Heart left ventricle (tissue), 13 donors: ENCODE measurements around the gene NIP7.

Source experiments
- POLR2A ChIP-seq, 2 donors: fragments of 450-650 bp; IDR thresholded peaks; one replicate each; pipeline ENCODE4 v1.6.1; 2017; ENCODE audit warnings: antibody characterized with exemption in 2 of 2, mild to moderate bottlenecking in 2 of 2, moderate library complexity in 2 of 2
- TF ChIP-seq, protein P1 (sequence below), 12 donors: fragments of 200-600 bp; sonication (generic) in 4 of 12; IDR thresholded peaks; one replicate each; pipeline versions ENCODE4 v1.5.0 to v1.8.0; 2018 to 2022; ENCODE audit warnings: antibody characterized with exemption in 12 of 12, mild to moderate bottlenecking in 5 of 12
- donor health status: ischemic (EF 13 %, LVEDD 7.1; RV severe dilation, severe dysfunction).
- donor health status: DM: no; HTN: yes; CAD: no.
- donor health status: DM: no; HTN: no; CAD: no.
- donor health status: ischemic (EF 25% LVEDD 6.9; RV normal size, moderate dysfunction).
- donor health status: ischemic (EF 25% LVEDD 5.7; RV mildly dilated, moderate dysfunction).
- donor health status: ischemic (EF 35%, LVEDD 5.7; RV mildly dilated, moderate dysfunction).
- donor health status: nonischemic (EF 11% LVEDD 7.7; RV severe dilation, severe dysfunction).
- donor health status: DM: yes; HTN: yes; CAD: no.
- donor health status: PGD.
- donor health status: ischemic (EF 29% LVEDD 5.4; RV normal size, mild dysfunction).
- donor health status: nonischemic (EF 23%, LVEDD 6.1; RV moderate dilation, normal function).

DNA sequence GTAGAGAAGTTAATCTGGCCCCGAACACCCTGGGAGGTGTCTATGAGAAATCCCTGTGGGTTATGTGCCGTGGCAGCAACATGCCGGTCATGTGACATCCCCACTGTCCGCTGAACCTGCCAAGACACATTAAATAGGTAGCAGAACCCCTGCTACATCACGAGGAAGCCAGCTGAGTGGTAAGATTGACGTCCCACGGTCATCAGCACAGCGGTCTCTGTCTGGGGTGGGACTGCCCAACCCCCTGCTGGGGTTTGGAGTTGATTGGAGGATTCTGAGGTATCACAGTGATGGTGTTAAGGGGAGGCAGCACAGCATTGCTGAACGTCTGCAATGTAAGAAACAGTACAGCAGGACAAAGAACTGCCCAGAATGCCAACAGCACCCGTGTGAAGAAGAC lies 10.0 kb downstream of the NIP7 start:
- TF ChIP-seq, protein P1, sequence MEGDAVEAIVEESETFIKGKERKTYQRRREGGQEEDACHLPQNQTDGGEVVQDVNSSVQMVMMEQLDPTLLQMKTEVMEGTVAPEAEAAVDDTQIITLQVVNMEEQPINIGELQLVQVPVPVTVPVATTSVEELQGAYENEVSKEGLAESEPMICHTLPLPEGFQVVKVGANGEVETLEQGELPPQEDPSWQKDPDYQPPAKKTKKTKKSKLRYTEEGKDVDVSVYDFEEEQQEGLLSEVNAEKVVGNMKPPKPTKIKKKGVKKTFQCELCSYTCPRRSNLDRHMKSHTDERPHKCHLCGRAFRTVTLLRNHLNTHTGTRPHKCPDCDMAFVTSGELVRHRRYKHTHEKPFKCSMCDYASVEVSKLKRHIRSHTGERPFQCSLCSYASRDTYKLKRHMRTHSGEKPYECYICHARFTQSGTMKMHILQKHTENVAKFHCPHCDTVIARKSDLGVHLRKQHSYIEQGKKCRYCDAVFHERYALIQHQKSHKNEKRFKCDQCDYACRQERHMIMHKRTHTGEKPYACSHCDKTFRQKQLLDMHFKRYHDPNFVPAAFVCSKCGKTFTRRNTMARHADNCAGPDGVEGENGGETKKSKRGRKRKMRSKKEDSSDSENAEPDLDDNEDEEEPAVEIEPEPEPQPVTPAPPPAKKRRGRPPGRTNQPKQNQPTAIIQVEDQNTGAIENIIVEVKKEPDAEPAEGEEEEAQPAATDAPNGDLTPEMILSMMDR (IDR thresholded peaks at IDR 0.05) = no peak
- TF ChIP-seq POLR2A (IDR thresholded peaks at IDR 0.05) = no peak
